Measurements from ENCODE around the gene ADGRD2. TPM values are rescaled to one million over a fixed set of nuclear protein-coding genes. Genes with fewer than 3 reads are reported as not detected.

Gene ADGRD2
- polyA plus RNA-seq, 2 donors, result 0.02 TPM; not detected in 1

GRCh38 chr9:124491049-124491975 lies 41.1 kb downstream of the ADGRD2 start:
- WGBS, 2 donors, result 83 to 84% methylated on average over 27 to 32 of the region's 32 CpGs
- H3K4me3 ChIP-seq (ENCODE audit: low read depth in 1 of 2, low read length in 2 of 2), result no peak overlapping the region
- H3K4me1 ChIP-seq (ENCODE audit: control insufficient read depth in 2 of 2, insufficient read depth in 2 of 2, low read length in 1 of 2), result no peaks in the 10 kb centered on the region
- peaks cover 0 to 3% of the 10 kb centered on the region in 2 donors for H3K9me3 ChIP-seq (ENCODE audit: control insufficient read depth in 2 of 2, insufficient read depth in 1 of 2, low read depth in 1 of 2, low read length in 1 of 2)
- H3K27me3 ChIP-seq (ENCODE audit: control insufficient read depth in 1 of 2, insufficient read depth in 2 of 2, low read length in 2 of 2), result no peaks in the 10 kb centered on the region
- H3K27ac ChIP-seq (ENCODE audit: low read depth in 2 of 2, low read length in 1 of 2), result no peak overlapping the region
- no peaks in the 10 kb centered on the region for H3K36me3 ChIP-seq (ENCODE audit: control insufficient read depth in 2 of 2, insufficient read depth in 2 of 2, low read length in 1 of 2)

GRCh38 chr9:124492818-124493217 lies 42.6 kb downstream of the ADGRD2 start:
- Histone ChIP-seq H3K27ac (ENCODE audit: low read depth in 2 of 2, low read length in 1 of 2) (no peak overlapping the region), H3K4me1 (ENCODE audit: control insufficient read depth in 2 of 2, insufficient read depth in 2 of 2, low read length in 1 of 2) (no peaks in the 10 kb centered on the region), H3K27me3 (ENCODE audit: control insufficient read depth in 1 of 2, insufficient read depth in 2 of 2, low read length in 2 of 2) (no peaks in the 10 kb centered on the region), H3K36me3 (ENCODE audit: control insufficient read depth in 2 of 2, insufficient read depth in 2 of 2, low read length in 1 of 2) (no peaks in the 10 kb centered on the region), H3K4me3 (ENCODE audit: low read depth in 1 of 2, low read length in 2 of 2) (no peak overlapping the region), H3K9me3 (ENCODE audit: control insufficient read depth in 2 of 2, insufficient read depth in 1 of 2, low read depth in 1 of 2, low read length in 1 of 2) (peaks cover 0 to 3% of the 10 kb centered on the region in 2 donors)
- WGBS, 2 donors, result 81 to 86% methylated on average over 15 to 19 of the region's 19 CpGs

- Histone ChIP-seq H3K4me1 (ENCODE audit: control insufficient read depth in 2 of 2, insufficient read depth in 2 of 2, low read length in 1 of 2) (no peaks in the 10 kb centered on the region), H3K36me3 (ENCODE audit: control insufficient read depth in 2 of 2, insufficient read depth in 2 of 2, low read length in 1 of 2) (no peaks in the 10 kb centered on the region), H3K27ac (ENCODE audit: low read depth in 2 of 2, low read length in 1 of 2) (no peak overlapping the region), H3K9me3 (ENCODE audit: control insufficient read depth in 2 of 2, insufficient read depth in 1 of 2, low read depth in 1 of 2, low read length in 1 of 2) (peaks cover 0 to 3% of the 10 kb centered on the region in 2 donors), H3K4me3 (ENCODE audit: low read depth in 1 of 2, low read length in 2 of 2) (no peak overlapping the region), H3K27me3 (ENCODE audit: control insufficient read depth in 1 of 2, insufficient read depth in 2 of 2, low read length in 2 of 2) (no peaks in the 10 kb centered on the region)
- WGBS, 2 donors, result 88 to 94% methylated on average over 4 of the region's 4 CpGs
These were observed 43.0 kb downstream of the ADGRD2 start for GRCh38 chr9:124493218-124493617.

- Histone ChIP-seq H3K36me3 (ENCODE audit: control insufficient read depth in 2 of 2, insufficient read depth in 2 of 2, low read length in 1 of 2) (no peaks in the 10 kb centered on the region), H3K27me3 (ENCODE audit: control insufficient read depth in 1 of 2, insufficient read depth in 2 of 2, low read length in 2 of 2) (no peaks in the 10 kb centered on the region), H3K4me1 (ENCODE audit: control insufficient read depth in 2 of 2, insufficient read depth in 2 of 2, low read length in 1 of 2) (no peaks in the 10 kb centered on the region), H3K4me3 (ENCODE audit: low read depth in 1 of 2, low read length in 2 of 2) (no peak overlapping the region), H3K27ac (ENCODE audit: low read depth in 2 of 2, low read length in 1 of 2) (no peak overlapping the region), H3K9me3 (ENCODE audit: control insufficient read depth in 2 of 2, insufficient read depth in 1 of 2, low read depth in 1 of 2, low read length in 1 of 2) (peaks cover 0 to 3% of the 10 kb centered on the region in 2 donors)
- 79% methylated on average over 18 of the region's 18 CpGs for WGBS, 2 donors
These were observed 43.7 kb downstream of the ADGRD2 start for GRCh38 chr9:124493794-124494479.

- no peak overlapping the region for H3K4me3 ChIP-seq (ENCODE audit: low read depth in 1 of 2, low read length in 2 of 2)
- no peaks in the 10 kb centered on the region for H3K4me1 ChIP-seq (ENCODE audit: control insufficient read depth in 2 of 2, insufficient read depth in 2 of 2, low read length in 1 of 2)
- H3K36me3 ChIP-seq (ENCODE audit: control insufficient read depth in 2 of 2, insufficient read depth in 2 of 2, low read length in 1 of 2), result no peaks in the 10 kb centered on the region
- H3K27ac ChIP-seq (ENCODE audit: low read depth in 2 of 2, low read length in 1 of 2), result no peak overlapping the region
- WGBS, 2 donors, result 79 to 84% methylated on average over 31 of the region's 31 CpGs
- H3K27me3 ChIP-seq (ENCODE audit: control insufficient read depth in 1 of 2, insufficient read depth in 2 of 2, low read length in 2 of 2), result no peaks in the 10 kb centered on the region
- peaks cover 0 to 3% of the 10 kb centered on the region in 2 donors for H3K9me3 ChIP-seq (ENCODE audit: control insufficient read depth in 2 of 2, insufficient read depth in 1 of 2, low read depth in 1 of 2, low read length in 1 of 2)
These were observed 45.1 kb downstream of the ADGRD2 start for GRCh38 chr9:124495126-124496074.

GRCh38 chr9:124496075-124496449 lies 45.8 kb downstream of the ADGRD2 start:
- Histone ChIP-seq H3K4me1 (ENCODE audit: control insufficient read depth in 2 of 2, insufficient read depth in 2 of 2, low read length in 1 of 2) (no peaks in the 10 kb centered on the region), H3K4me3 (ENCODE audit: low read depth in 1 of 2, low read length in 2 of 2) (no peak overlapping the region), H3K27me3 (ENCODE audit: control insufficient read depth in 1 of 2, insufficient read depth in 2 of 2, low read length in 2 of 2) (no peaks in the 10 kb centered on the region), H3K27ac (ENCODE audit: low read depth in 2 of 2, low read length in 1 of 2) (no peak overlapping the region), H3K36me3 (ENCODE audit: control insufficient read depth in 2 of 2, insufficient read depth in 2 of 2, low read length in 1 of 2) (no peaks in the 10 kb centered on the region), H3K9me3 (ENCODE audit: control insufficient read depth in 2 of 2, insufficient read depth in 1 of 2, low read depth in 1 of 2, low read length in 1 of 2) (peaks cover 0 to 3% of the 10 kb centered on the region in 2 donors)
- 78 to 86% methylated on average over 3 of the region's 3 CpGs for WGBS, 2 donors

GRCh38 chr9:124496463-124496862 lies 46.2 kb downstream of the ADGRD2 start:
- 65 to 69% methylated on average over 15 of the region's 15 CpGs for WGBS, 2 donors
- H3K36me3 ChIP-seq (ENCODE audit: control insufficient read depth in 2 of 2, insufficient read depth in 2 of 2, low read length in 1 of 2), result no peaks in the 10 kb centered on the region
- peaks cover 0 to 2% of the 10 kb centered on the region in 2 donors for H3K9me3 ChIP-seq (ENCODE audit: control insufficient read depth in 2 of 2, insufficient read depth in 1 of 2, low read depth in 1 of 2, low read length in 1 of 2)
- no peaks in the 10 kb centered on the region for H3K27me3 ChIP-seq (ENCODE audit: control insufficient read depth in 1 of 2, insufficient read depth in 2 of 2, low read length in 2 of 2)
- no peak overlapping the region for H3K27ac ChIP-seq (ENCODE audit: low read depth in 2 of 2, low read length in 1 of 2)
- H3K4me1 ChIP-seq (ENCODE audit: control insufficient read depth in 2 of 2, insufficient read depth in 2 of 2, low read length in 1 of 2), result no peaks in the 10 kb centered on the region
- no peak overlapping the region for H3K4me3 ChIP-seq (ENCODE audit: low read depth in 1 of 2, low read length in 2 of 2)

- Histone ChIP-seq H3K4me3 (ENCODE audit: low read depth in 1 of 2, low read length in 2 of 2) (no peak overlapping the region), H3K36me3 (ENCODE audit: control insufficient read depth in 2 of 2, insufficient read depth in 2 of 2, low read length in 1 of 2) (no peaks in the 10 kb centered on the region), H3K27me3 (ENCODE audit: control insufficient read depth in 1 of 2, insufficient read depth in 2 of 2, low read length in 2 of 2) (no peaks in the 10 kb centered on the region), H3K27ac (ENCODE audit: low read depth in 2 of 2, low read length in 1 of 2) (no peak overlapping the region), H3K4me1 (ENCODE audit: control insufficient read depth in 2 of 2, insufficient read depth in 2 of 2, low read length in 1 of 2) (no peaks in the 10 kb centered on the region), H3K9me3 (ENCODE audit: control insufficient read depth in 2 of 2, insufficient read depth in 1 of 2, low read depth in 1 of 2, low read length in 1 of 2) (no peaks in the 10 kb centered on the region)
- WGBS, 2 donors, result 84 to 86% methylated on average over 8 of the region's 8 CpGs
These were observed 47.2 kb downstream of the ADGRD2 start for GRCh38 chr9:124497441-124497840.

- Histone ChIP-seq H3K4me3 (ENCODE audit: low read depth in 1 of 2, low read length in 2 of 2) (no peak overlapping the region), H3K36me3 (ENCODE audit: control insufficient read depth in 2 of 2, insufficient read depth in 2 of 2, low read length in 1 of 2) (no peaks in the 10 kb centered on the region), H3K27me3 (ENCODE audit: control insufficient read depth in 1 of 2, insufficient read depth in 2 of 2, low read length in 2 of 2) (peaks cover 0 to 4% of the 10 kb centered on the region in 2 donors), H3K4me1 (ENCODE audit: control insufficient read depth in 2 of 2, insufficient read depth in 2 of 2, low read length in 1 of 2) (no peaks in the 10 kb centered on the region), H3K9me3 (ENCODE audit: control insufficient read depth in 2 of 2, insufficient read depth in 1 of 2, low read depth in 1 of 2, low read length in 1 of 2) (peaks cover 0 to 1% of the 10 kb centered on the region in 2 donors), H3K27ac (ENCODE audit: low read depth in 2 of 2, low read length in 1 of 2) (no peak overlapping the region)
- WGBS, 2 donors, result 71 to 73% methylated on average over 6 of the region's 6 CpGs
These were observed 47.8 kb downstream of the ADGRD2 start for GRCh38 chr9:124498040-124498439.
